Measurements from ENCODE around the gene TOX2. TPM values are rescaled to one million over a fixed set of nuclear protein-coding genes. Genes with fewer than 3 reads are reported as not detected.

TOX2 gene
- total and polyA plus RNA-seq, 2 of the 4 experiments (the other 2 are of a cell fraction), result 1.3 to 17.5 TPM

GRCh38 chr20:44091026-44091425, 176.4 kb downstream of the TOX2 start:
- dilution Hi-C loops (cut with HindIII; ENCODE audit: low sequenced_read_pairs, unreplicated experiment), result no loop called here
- WGBS, 2 experiments (ENCODE audit: extremely low coverage in 2 of 2, insufficient read length in 1 of 2), result no CpG with 5 or more reads among the region's 4 CpGs

More at GRCh38 chr20:44091026-44091425, 176.4 kb downstream of the TOX2 start:
- Histone ChIP-seq H3K4me2 (ENCODE audit: low read depth, low read length) (no peak overlapping the region), H2BK15ac (ENCODE audit: low read depth, low read length) (no peak overlapping the region), H3K36me3 (ENCODE audit: control insufficient read depth, insufficient read depth, low read length) (no peaks in the 10 kb centered on the region), H4K91ac (ENCODE audit: insufficient read depth, low read depth, low read length) (no peak overlapping the region), H3K27me3 (ENCODE audit: control insufficient read depth, insufficient read depth, low read length) (peaks cover 2% of the 10 kb centered on the region; the same call in 1 of the 2 replicates), H3K4me3 (ENCODE audit: insufficient read depth, low read depth, low read length) (no peak overlapping the region), H2AK5ac (ENCODE audit: low read depth, low read length) (no peak overlapping the region), H3K79me1 (ENCODE audit: low read depth in 1 of 2, low read length in 2 of 2) (no peaks in the 10 kb centered on the region), H2BK20ac (ENCODE audit: low read depth, low read length) (no peak overlapping the region), H3K9me3 (ENCODE audit: control insufficient read depth, insufficient read depth, low read length) (no peaks in the 10 kb centered on the region), H3K14ac (replicated peaks; ENCODE audit: low read depth, low read length) (no peak overlapping the region), H3K4me1 (ENCODE audit: control insufficient read depth, insufficient read depth, low read length) (peaks cover 3% of the 10 kb centered on the region), H3K9ac (ENCODE audit: low read depth, low read length) (no peak overlapping the region), H3K23ac (ENCODE audit: low read depth, low read length) (no peak overlapping the region), H2BK120ac (ENCODE audit: low read depth, low read length) (no peak overlapping the region), H4K8ac (ENCODE audit: low read depth in 2 of 2, low read length in 2 of 2) (no peak overlapping the region), H3K27ac (ENCODE audit: insufficient read depth, low read length) (no peak overlapping the region), H2BK5ac (ENCODE audit: low read depth, low read length, poor library complexity, severe bottlenecking) (no peak overlapping the region), H2AFZ (replicated peaks; ENCODE audit: low read length, poor library complexity) (no peak overlapping the region), H3K18ac (ENCODE audit: low read depth, low read length) (no peak overlapping the region), H2AK9ac (replicated peaks; ENCODE audit: low read depth, low read length, poor library complexity) (no peak overlapping the region), H4K20me1 (ENCODE audit: insufficient read depth, low read length) (no peaks in the 10 kb centered on the region), H3K9me1 (ENCODE audit: insufficient read depth, low read length) (no peaks in the 10 kb centered on the region; the same call in 1 of the 2 replicates), H4K5ac (ENCODE audit: low read depth, low read length) (no peak overlapping the region), H3K4ac (ENCODE audit: low read depth, low read length) (no peak overlapping the region), H3K56ac (ENCODE audit: extremely low read depth, insufficient read depth, low read length) (no peak overlapping the region)
- DNase-seq (no peak), ATAC-seq (ENCODE audit: low read depth) (no peak)
- BruUV-seq (replicated peaks), result no TSS peak
- in situ Hi-C loops (cut with MboI; ENCODE audit: low sequenced_read_pairs) (loop anchor here (10.0 kb wide), 1 partner anchor 636 kb away; the partner anchor contains the start of gene SRSF6), intact Hi-C loops (cut with micrococcal nuclease) (loop anchor here (5.0 kb wide), 1 partner anchor 644 kb away; no protein-coding TSS in a partner anchor)
- TF ChIP-seq, protein P1, sequence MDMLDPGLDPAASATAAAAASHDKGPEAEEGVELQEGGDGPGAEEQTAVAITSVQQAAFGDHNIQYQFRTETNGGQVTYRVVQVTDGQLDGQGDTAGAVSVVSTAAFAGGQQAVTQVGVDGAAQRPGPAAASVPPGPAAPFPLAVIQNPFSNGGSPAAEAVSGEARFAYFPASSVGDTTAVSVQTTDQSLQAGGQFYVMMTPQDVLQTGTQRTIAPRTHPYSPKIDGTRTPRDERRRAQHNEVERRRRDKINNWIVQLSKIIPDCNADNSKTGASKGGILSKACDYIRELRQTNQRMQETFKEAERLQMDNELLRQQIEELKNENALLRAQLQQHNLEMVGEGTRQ (IDR thresholded peaks at IDR 0.05; ENCODE audit: low read depth, low read length), result no peak
- TF ChIP-seq RFX5 (IDR thresholded peaks at IDR 0.05; ENCODE audit: low read depth, low read length) (no peak), ELK1 (IDR thresholded peaks at IDR 0.05; ENCODE audit: borderline replicate concordance, low read depth, low read length) (no peak), RCOR1 (IDR thresholded peaks at IDR 0.05; ENCODE audit: insufficient replicate concordance, low read length) (no peak), POLR2A (IDR thresholded peaks at IDR 0.05; ENCODE audit: low read depth, low read length) (no peak), SMC3 (IDR thresholded peaks at IDR 0.05; ENCODE audit: low read depth, low read length) (no peak), RAD21 (IDR thresholded peaks at IDR 0.05; ENCODE audit: low read length) (no peak), CEBPB (IDR thresholded peaks at IDR 0.05; ENCODE audit: low read depth, low read length) (no peak), MAFK (IDR thresholded peaks at IDR 0.05; ENCODE audit: low read depth, low read length) (no peak), MXI1 (IDR thresholded peaks at IDR 0.05; ENCODE audit: borderline replicate concordance, low read depth, low read length) (no peak), NFE2L2 (IDR thresholded peaks at IDR 0.05; ENCODE audit: low read depth, low read length) (no peak), BHLHE40 (IDR thresholded peaks at IDR 0.05; ENCODE audit: low read depth, low read length) (no peak), CHD1 (IDR thresholded peaks at IDR 0.05; ENCODE audit: low read depth, low read length) (no peak), MAZ (IDR thresholded peaks at IDR 0.05; ENCODE audit: borderline replicate concordance, low read depth, low read length) (no peak)
- TF ChIP-seq, protein P2, sequence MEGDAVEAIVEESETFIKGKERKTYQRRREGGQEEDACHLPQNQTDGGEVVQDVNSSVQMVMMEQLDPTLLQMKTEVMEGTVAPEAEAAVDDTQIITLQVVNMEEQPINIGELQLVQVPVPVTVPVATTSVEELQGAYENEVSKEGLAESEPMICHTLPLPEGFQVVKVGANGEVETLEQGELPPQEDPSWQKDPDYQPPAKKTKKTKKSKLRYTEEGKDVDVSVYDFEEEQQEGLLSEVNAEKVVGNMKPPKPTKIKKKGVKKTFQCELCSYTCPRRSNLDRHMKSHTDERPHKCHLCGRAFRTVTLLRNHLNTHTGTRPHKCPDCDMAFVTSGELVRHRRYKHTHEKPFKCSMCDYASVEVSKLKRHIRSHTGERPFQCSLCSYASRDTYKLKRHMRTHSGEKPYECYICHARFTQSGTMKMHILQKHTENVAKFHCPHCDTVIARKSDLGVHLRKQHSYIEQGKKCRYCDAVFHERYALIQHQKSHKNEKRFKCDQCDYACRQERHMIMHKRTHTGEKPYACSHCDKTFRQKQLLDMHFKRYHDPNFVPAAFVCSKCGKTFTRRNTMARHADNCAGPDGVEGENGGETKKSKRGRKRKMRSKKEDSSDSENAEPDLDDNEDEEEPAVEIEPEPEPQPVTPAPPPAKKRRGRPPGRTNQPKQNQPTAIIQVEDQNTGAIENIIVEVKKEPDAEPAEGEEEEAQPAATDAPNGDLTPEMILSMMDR (conservative IDR thresholded peaks at IDR 0.05; ENCODE audit: low read depth, low read length), result no peak
- ChIA-PET POLR2A (ENCODE audit: unreplicated experiment) (no interaction called here), CTCF (no interaction called here)

Measured in IMR-90 (cell line).